A549 treated with ZK216348 at 1 μM for 4 hours (cell line): Measurements from ENCODE around the gene SLC25A43. TPM values are rescaled to one million over a fixed set of nuclear protein-coding genes. Genes with fewer than 3 reads are reported as not detected.

ENCODE experiments used
- total RNA-seq: library from RNA; stranded (reverse); fragments of 200-300 nt; extraction: Qiagen RNA extraction; gene quantifications from 5 replicates; pipeline ENCODE4 v1.2.3, GENCODE V29; 2022; ENCODE audit warnings: low read depth

SLC25A43 gene
- 23.9 to 35.9 TPM (median 31.8 TPM) in 5 replicates for total RNA-seq

GRCh38 chrX:119398974-119399771, at the start of gene SLC25A43:
SLC25A43 (plus strand) TSS chrX:119399336; CDS start chrX:119399404, 68 bp downstream.

GRCh38 chrX:119467842-119468550, 68.9 kb downstream of the SLC25A43 start, which contains the start of gene SLC25A5:
SLC25A5 (plus strand) TSS chrX:119468444; CDS start chrX:119468516, 72 bp downstream.

Other genes with a start within 250 kb of the SLC25A43 start
- gene PGRMC1, start 163.1 kb upstream of the SLC25A43 start, total RNA-seq, result 118 to 158 TPM (median 150 TPM) in 5 replicates
- gene SLC25A5, start 69.1 kb downstream of the SLC25A43 start, total RNA-seq, result 604 to 771 TPM (median 752 TPM) in 5 replicates
- 29.2 to 38.2 TPM (median 32.4 TPM) in 5 replicates for gene STEEP1, start 166.1 kb downstream of the SLC25A43 start, total RNA-seq
- 131 to 159 TPM (median 144 TPM) in 5 replicates for gene UBE2A, start 175.2 kb downstream of the SLC25A43 start, total RNA-seq
- gene NKRF, start 207.1 kb downstream of the SLC25A43 start, total RNA-seq, result 14.9 to 19.6 TPM (median 17.0 TPM) in 5 replicates